Natural killer cell (primary cell): ENCODE measurements around the gene RNF220. TPM values are rescaled to one million over a fixed set of nuclear protein-coding genes. Genes with fewer than 3 reads are reported as not detected.
A peak's percentile ranks its signal among the peaks of the same experiment; 100 is the strongest.

Source experiments
- ATAC-seq, 3 donors: fragments of 150-1000 bp in 2 of 3; fragments of 200-7000 bp in 1 of 3; cut with Tn5 transposase; 1 replicate in 1 of 3; 2 replicates in 2 of 3; pipeline ENCODE4 v1.10.0; 2021; ENCODE audit warnings: mild to moderate bottlenecking in 2 of 3, moderate library complexity in 2 of 3
- DNase-seq, 2 donors: peaks; one replicate each; pipeline versions ENCODE4 v3.0.0 to v3.0.0-alpha.2; 2013 to 2021; ENCODE audit warnings: mixed read lengths in 1 of 2
- H3K27ac ChIP-seq: one replicate; pipeline ENCODE4 v1.5.1; 2013; ENCODE audit warnings: mild to moderate bottlenecking, low read length
- H3K27me3 ChIP-seq: one replicate; pipeline ENCODE4 v1.6.1; 2013; ENCODE audit warnings: low read length; ENCODE audit not compliant: control insufficient read depth, insufficient read depth
- H3K36me3 ChIP-seq: one replicate; pipeline ENCODE4 v1.6.1; 2013; ENCODE audit warnings: low read length; ENCODE audit not compliant: control insufficient read depth, insufficient read depth
- H3K4me1 ChIP-seq: one replicate; pipeline ENCODE4 v1.6.1; 2013; ENCODE audit warnings: low read length; ENCODE audit not compliant: control insufficient read depth, insufficient read depth
- H3K4me3 ChIP-seq: one replicate; pipeline ENCODE4 v1.5.1; 2013; ENCODE audit warnings: low read length
- H3K9me3 ChIP-seq: one replicate; pipeline ENCODE4 v1.6.1; 2013; ENCODE audit warnings: low read length; ENCODE audit not compliant: control insufficient read depth, insufficient read depth
- H3K27ac Mint-ChIP-seq, 2 donors: one replicate each; pipeline ENCODE4 v1.8.0; 2022; ENCODE audit warnings: mild to moderate bottlenecking in 2 of 2, mixed read lengths in 2 of 2, moderate library complexity in 1 of 2
- H3K27me3 Mint-ChIP-seq, 2 donors: one replicate each; pipeline ENCODE4 v1.8.0; 2022; ENCODE audit warnings: low read depth in 2 of 2, mixed read lengths in 2 of 2
- H3K36me3 Mint-ChIP-seq: one replicate; pipeline ENCODE4 v1.8.0; 2022; ENCODE audit warnings: mixed read lengths
- H3K4me1 Mint-ChIP-seq, 2 donors: one replicate each; pipeline ENCODE4 v1.8.0; 2022; ENCODE audit warnings: mixed read lengths in 2 of 2
- H3K4me3 Mint-ChIP-seq: one replicate; pipeline ENCODE4 v1.8.0; 2022; ENCODE audit warnings: mild to moderate bottlenecking, moderate library complexity, mixed read lengths
- H3K9me3 Mint-ChIP-seq, 2 donors: one replicate each; pipeline ENCODE4 v1.8.0; 2022; ENCODE audit warnings: mixed read lengths in 2 of 2
- WGBS: methylation state at CpG from one replicate; pipeline ENCODE4 v1.1.7; 2013; ENCODE audit warnings: missing lambda C conversion rate; ENCODE audit not compliant: insufficient coverage; 5-methylcytosine and 5-hydroxymethylcytosine counted together
- intact Hi-C: fragments of 100-400 bp; cut with micrococcal nuclease; formaldehyde crosslinking; loops from one replicate; pipeline ENCODE4 v1.14.2; 2022
- total RNA-seq, 4 donors: library from RNA; stranded (reverse); fragments of 120-200 nt in 1 of 4; gene quantifications; one replicate each; pipeline versions ENCODE4 v1.2.3 to v1.2.4, GENCODE V29; 2013 to 2022
- TF ChIP-seq, protein P1 (sequence below): fragments of 200-600 bp; IDR thresholded peaks from one replicate; pipeline ENCODE4 v1.8.0; 2022; ENCODE audit warnings: antibody characterized with exemption

Gene RNF220
- total RNA-seq, 3 donors from 2014 or later (not counting 1 experiment from before 2014, with no cell fraction given): 88.5 to 107 (median 105) TPM

DNA sequence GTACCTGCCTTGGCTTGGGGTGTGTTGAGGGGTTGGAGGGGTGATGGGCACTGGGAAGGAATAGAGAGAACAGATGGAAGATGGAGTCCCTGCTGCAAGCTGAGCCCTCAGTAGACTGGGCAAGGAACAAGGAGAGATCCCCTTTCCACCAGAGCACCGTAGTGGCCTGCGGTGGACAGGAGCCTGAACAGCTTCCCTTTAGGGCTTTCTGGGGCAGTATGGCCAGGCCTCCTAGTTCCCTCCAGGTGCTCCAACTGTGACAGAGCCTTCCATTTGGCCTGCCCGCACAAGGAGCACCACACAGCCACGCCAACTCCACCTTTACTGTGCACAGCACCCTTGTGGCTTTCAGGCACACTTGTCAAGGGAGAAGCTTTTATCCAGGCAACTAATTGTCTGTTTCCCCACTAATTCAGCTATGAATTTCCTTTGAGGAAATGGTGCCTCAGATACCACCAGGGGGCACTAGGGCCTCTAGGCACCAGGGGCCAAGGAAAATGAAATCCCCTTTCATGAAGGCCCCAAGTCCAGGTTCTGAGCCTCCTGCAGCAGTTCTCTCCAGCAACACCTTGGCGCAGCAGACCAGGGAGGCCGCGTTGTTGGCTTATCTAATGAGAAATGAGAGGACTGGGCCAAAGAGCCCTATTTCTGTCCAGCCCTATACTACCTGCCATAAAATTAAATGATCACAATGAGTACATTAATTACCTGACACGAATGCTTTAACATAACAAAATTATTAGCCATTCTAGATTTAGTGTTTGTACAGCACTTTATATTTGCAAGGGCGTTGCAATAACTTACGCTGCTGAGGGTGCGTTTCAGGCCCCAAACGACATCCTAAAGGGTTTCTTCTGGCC lies 26.9 kb upstream of the RNF220 start:
- DNase-seq: peak; percentile 38 to 74
- Mint-ChIP-seq H3K4me3 (no peak overlapping the region), H3K36me3 (no peaks in the 10 kb centered on the region), H3K4me1 (no peaks in the 10 kb centered on the region), H3K9me3 (no peaks in the 10 kb centered on the region), H3K27me3 (peaks cover 0 to 6% of the 10 kb centered on the region in 2 donors), H3K27ac (no peak overlapping the region)
- H3K27ac ChIP-seq: no peak overlapping the region
- no peaks in the 10 kb centered on the region for H3K36me3 ChIP-seq
- 62% methylated on average over 12 of the region's 12 CpGs for WGBS
- no peaks in the 10 kb centered on the region for H3K4me1 ChIP-seq
- H3K4me3 ChIP-seq: no peak overlapping the region
- TF ChIP-seq, protein P1, sequence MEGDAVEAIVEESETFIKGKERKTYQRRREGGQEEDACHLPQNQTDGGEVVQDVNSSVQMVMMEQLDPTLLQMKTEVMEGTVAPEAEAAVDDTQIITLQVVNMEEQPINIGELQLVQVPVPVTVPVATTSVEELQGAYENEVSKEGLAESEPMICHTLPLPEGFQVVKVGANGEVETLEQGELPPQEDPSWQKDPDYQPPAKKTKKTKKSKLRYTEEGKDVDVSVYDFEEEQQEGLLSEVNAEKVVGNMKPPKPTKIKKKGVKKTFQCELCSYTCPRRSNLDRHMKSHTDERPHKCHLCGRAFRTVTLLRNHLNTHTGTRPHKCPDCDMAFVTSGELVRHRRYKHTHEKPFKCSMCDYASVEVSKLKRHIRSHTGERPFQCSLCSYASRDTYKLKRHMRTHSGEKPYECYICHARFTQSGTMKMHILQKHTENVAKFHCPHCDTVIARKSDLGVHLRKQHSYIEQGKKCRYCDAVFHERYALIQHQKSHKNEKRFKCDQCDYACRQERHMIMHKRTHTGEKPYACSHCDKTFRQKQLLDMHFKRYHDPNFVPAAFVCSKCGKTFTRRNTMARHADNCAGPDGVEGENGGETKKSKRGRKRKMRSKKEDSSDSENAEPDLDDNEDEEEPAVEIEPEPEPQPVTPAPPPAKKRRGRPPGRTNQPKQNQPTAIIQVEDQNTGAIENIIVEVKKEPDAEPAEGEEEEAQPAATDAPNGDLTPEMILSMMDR: peak; percentile 65
- H3K9me3 ChIP-seq: no peaks in the 10 kb centered on the region
- intact Hi-C loops: loop anchor here (1.0 kb wide), 2 partner anchors 217 to 275 kb away; no protein-coding TSS in a partner anchor
- no peaks in the 10 kb centered on the region for H3K27me3 ChIP-seq
- peak; percentile 59 to 74 (median 62) for ATAC-seq

DNA sequence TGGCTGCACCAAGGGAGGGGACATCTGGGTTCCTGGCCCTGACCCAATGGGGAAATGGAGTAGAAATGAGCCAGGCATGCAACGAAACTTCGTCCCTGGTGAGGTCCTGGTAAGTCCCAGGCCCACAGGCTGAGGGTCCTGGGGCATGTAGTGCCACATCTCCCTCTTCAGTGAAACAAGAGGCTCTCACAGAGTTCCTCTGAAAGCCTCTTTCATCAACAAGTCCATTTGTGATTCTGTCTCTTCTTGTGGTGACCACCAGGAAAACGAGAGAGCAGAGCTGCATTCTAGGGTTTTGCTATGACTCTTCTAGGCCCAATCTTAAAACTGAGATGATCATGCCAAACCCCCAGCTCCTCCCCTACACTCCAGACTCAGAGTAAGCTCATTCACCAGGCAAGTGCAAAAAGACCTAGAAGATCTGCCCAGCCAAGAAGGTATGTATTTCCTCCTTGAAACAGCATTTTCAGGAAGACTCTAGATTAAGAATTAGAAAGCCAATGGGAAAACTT lies 24.3 kb upstream of the RNF220 start:
- no peaks in the 10 kb centered on the region for H3K9me3 ChIP-seq
- no peaks in the 10 kb centered on the region for H3K27me3 ChIP-seq
- H3K36me3 Mint-ChIP-seq: no peaks in the 10 kb centered on the region
- H3K4me3 ChIP-seq: no peak overlapping the region
- H3K27ac ChIP-seq: no peak overlapping the region
- TF ChIP-seq, protein P1: no peak
- DNase-seq (no peak), ATAC-seq (no peak)
- H3K4me3 Mint-ChIP-seq: no peak overlapping the region
- no peaks in the 10 kb centered on the region for H3K4me1 Mint-ChIP-seq
- intact Hi-C loops: no loop called here
- H3K4me1 ChIP-seq: no peaks in the 10 kb centered on the region
- 73% methylated on average over 3 of the region's 3 CpGs for WGBS
- H3K27ac Mint-ChIP-seq: no peak overlapping the region
- no peaks in the 10 kb centered on the region for H3K9me3 Mint-ChIP-seq
- no peaks in the 10 kb centered on the region for H3K36me3 ChIP-seq
- H3K27me3 Mint-ChIP-seq: peaks cover 0 to 10% of the 10 kb centered on the region in 2 donors

DNA sequence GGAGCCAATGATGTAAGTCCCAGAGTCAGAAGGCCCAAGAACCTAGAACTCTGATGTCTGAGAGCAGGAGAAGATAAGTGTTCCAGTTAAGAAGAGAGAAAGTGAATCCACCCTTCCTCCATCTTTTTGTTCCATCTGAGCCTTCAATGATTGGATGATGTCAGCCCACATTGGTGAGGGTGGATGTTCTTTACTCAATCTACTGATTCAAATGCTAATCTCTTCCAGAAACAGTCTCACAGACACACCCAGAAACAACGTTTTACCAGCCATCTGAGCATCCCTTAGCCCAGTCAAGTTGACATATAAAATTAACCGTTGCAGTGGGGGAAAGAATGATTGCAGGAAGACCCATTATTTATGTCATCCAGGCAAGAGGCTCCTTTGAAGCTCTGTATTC lies 16.5 kb upstream of the RNF220 start:
- Histone ChIP-seq H3K27me3 (peaks cover 4% of the 10 kb centered on the region), H3K9me3 (no peaks in the 10 kb centered on the region), H3K36me3 (no peaks in the 10 kb centered on the region), H3K27ac (no peak overlapping the region), H3K4me3 (no peak overlapping the region), H3K4me1 (no peaks in the 10 kb centered on the region)
- Mint-ChIP-seq H3K4me1 (no peaks in the 10 kb centered on the region), H3K27ac (no peak overlapping the region), H3K9me3 (no peaks in the 10 kb centered on the region), H3K27me3 (peaks cover 4 to 7% of the 10 kb centered on the region in 2 donors), H3K4me3 (no peak overlapping the region), H3K36me3 (no peaks in the 10 kb centered on the region)
- ATAC-seq (no peak), DNase-seq (no peak)
- intact Hi-C loops: no loop called here
- WGBS: 80% methylated on average over 2 of the region's 2 CpGs
- TF ChIP-seq, protein P1: no peak
